Activated T-helper 9 cell treated with anti-CD3 and anti-CD28 coated beads, Interleukin-2, amount 50 U/mL, for 16 hours (primary cell): ENCODE data around the gene ZRANB1.
"Not testable (repeated sequence)": the region's sequence is repeated elsewhere in the genome, so short reads cannot be mapped to it uniquely, and the experiment has no call there.

Experiments
- DNase-seq: peaks from one replicate; pipeline ENCODE4 v3.0.0-alpha.2; 2020; ENCODE audit warnings: low read depth

Gene ZRANB1

GRCh38 chr10:124941823-124942222 is at the start of gene ZRANB1:
Gene ZRANB1 (plus strand): TSS chr10:124942123. CDS start chr10:124942494, 371 bp downstream.
- no peak for DNase-seq

GRCh38 chr10:124892905-124893304 is 49.0 kb upstream of the ZRANB1 start:
- no peak for DNase-seq

- no peak for DNase-seq
Measured at GRCh38 chr10:124894569-124895215, 47.2 kb upstream of the ZRANB1 start.

GRCh38 chr10:124896751-124897150 is 45.2 kb upstream of the ZRANB1 start:
- DNase-seq, result no peak

GRCh38 chr10:124898471-124898870 is 43.5 kb upstream of the ZRANB1 start:
- no peak for DNase-seq

- no peak for DNase-seq
Measured at GRCh38 chr10:124899151-124899550, 42.8 kb upstream of the ZRANB1 start.

- DNase-seq, result no peak
Measured at GRCh38 chr10:124902462-124902861, 39.5 kb upstream of the ZRANB1 start.

GRCh38 chr10:124903111-124903510 is 38.8 kb upstream of the ZRANB1 start:
- DNase-seq, result no peak

- no peak for DNase-seq
Measured at GRCh38 chr10:124904796-124905195, 37.1 kb upstream of the ZRANB1 start.

- DNase-seq, result no peak
Measured at GRCh38 chr10:124906551-124907001, 35.3 kb upstream of the ZRANB1 start.

- DNase-seq, result no peak
Measured at GRCh38 chr10:124909563-124909962, 32.4 kb upstream of the ZRANB1 start.

GRCh38 chr10:124911124-124912067 is 30.5 kb upstream of the ZRANB1 start:
- no peak for DNase-seq

- no peak for DNase-seq
Measured at GRCh38 chr10:124912101-124912886, 29.6 kb upstream of the ZRANB1 start.

GRCh38 chr10:124913167-124913566 is 28.8 kb upstream of the ZRANB1 start:
- no peak for DNase-seq

GRCh38 chr10:124914398-124914797 is 27.5 kb upstream of the ZRANB1 start:
- DNase-seq, result not testable (repeated sequence)

- no peak for DNase-seq
Measured at GRCh38 chr10:124916098-124916584, 25.8 kb upstream of the ZRANB1 start.

GRCh38 chr10:124916585-124917427 is 25.1 kb upstream of the ZRANB1 start:
- peak; percentile 95 for DNase-seq

- no peak for DNase-seq
Measured at GRCh38 chr10:124917428-124918190, 24.3 kb upstream of the ZRANB1 start.

- DNase-seq, result no peak
Measured at GRCh38 chr10:124918191-124918830, 23.6 kb upstream of the ZRANB1 start.

GRCh38 chr10:124918906-124919305 is 23.0 kb upstream of the ZRANB1 start:
- DNase-seq, result no peak
